ENCODE data around the gene BTLA.
"Not testable (repeated sequence)": the region's sequence is repeated elsewhere in the genome, so short reads cannot be mapped to it uniquely, and the experiment has no call there.

BTLA gene

DNA sequence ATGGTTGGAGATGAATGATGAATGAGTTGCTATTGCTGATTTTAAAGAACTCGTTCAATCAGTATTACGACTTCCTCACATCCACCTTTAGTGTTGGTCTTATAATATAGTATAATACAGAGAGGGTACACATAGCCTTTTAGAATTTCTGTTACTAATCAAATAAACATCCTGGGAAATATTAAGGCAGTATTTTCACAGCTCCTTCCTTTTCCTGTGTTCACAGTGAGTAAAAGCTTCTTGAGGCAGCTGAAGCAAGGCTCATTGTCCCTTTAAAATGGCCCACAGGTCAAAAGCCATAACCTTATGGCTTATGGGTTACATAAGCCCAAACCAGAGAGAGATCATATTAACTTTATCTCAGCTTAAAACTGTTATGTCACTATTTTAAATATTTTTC lies 1.3 kb upstream of the BTLA start:
- H3K27ac ChIP-seq, result no peak overlapping the region
- TF ChIP-seq ZFX (IDR thresholded peaks at IDR 0.05; ENCODE audit: borderline replicate concordance), result no peak
- TF ChIP-seq, protein P1, sequence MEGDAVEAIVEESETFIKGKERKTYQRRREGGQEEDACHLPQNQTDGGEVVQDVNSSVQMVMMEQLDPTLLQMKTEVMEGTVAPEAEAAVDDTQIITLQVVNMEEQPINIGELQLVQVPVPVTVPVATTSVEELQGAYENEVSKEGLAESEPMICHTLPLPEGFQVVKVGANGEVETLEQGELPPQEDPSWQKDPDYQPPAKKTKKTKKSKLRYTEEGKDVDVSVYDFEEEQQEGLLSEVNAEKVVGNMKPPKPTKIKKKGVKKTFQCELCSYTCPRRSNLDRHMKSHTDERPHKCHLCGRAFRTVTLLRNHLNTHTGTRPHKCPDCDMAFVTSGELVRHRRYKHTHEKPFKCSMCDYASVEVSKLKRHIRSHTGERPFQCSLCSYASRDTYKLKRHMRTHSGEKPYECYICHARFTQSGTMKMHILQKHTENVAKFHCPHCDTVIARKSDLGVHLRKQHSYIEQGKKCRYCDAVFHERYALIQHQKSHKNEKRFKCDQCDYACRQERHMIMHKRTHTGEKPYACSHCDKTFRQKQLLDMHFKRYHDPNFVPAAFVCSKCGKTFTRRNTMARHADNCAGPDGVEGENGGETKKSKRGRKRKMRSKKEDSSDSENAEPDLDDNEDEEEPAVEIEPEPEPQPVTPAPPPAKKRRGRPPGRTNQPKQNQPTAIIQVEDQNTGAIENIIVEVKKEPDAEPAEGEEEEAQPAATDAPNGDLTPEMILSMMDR (IDR thresholded peaks at IDR 0.05), result no peak

DNA sequence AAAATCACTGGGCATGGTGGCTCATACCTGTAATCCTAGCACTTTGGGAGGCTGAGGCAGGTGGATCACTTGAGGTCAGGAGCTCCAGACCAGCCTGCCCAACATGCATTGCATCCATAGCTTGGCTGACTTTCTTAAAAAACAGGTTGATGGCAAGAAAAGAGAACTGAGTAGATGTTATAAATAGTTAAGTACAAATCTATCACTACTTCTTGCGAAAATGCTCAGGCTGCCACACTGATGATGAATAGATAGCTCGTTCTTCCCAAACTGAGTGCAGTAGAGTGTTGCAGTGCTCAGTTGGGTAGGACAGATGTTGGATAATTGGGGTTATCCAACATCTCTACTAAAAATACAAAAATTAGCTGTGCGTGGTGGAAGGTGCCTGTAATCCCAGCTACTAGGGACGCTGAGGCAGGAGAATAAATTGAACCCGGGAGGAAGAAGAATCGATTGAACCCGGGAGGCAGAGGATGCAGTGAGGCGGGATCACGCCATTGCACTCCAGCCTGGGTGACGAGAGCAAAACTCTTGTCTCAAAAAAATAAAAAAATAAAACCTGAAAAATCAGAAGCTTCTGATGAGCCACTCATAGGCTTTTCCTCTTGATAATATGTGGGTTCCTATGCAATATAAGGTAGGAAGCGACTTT lies 1.2 kb downstream of the BTLA start:
- no peak overlapping the region for H3K27ac ChIP-seq
- TF ChIP-seq ZFX (IDR thresholded peaks at IDR 0.05; ENCODE audit: borderline replicate concordance), result no peak
- TF ChIP-seq, protein P1 (IDR thresholded peaks at IDR 0.05), result no peak

DNA sequence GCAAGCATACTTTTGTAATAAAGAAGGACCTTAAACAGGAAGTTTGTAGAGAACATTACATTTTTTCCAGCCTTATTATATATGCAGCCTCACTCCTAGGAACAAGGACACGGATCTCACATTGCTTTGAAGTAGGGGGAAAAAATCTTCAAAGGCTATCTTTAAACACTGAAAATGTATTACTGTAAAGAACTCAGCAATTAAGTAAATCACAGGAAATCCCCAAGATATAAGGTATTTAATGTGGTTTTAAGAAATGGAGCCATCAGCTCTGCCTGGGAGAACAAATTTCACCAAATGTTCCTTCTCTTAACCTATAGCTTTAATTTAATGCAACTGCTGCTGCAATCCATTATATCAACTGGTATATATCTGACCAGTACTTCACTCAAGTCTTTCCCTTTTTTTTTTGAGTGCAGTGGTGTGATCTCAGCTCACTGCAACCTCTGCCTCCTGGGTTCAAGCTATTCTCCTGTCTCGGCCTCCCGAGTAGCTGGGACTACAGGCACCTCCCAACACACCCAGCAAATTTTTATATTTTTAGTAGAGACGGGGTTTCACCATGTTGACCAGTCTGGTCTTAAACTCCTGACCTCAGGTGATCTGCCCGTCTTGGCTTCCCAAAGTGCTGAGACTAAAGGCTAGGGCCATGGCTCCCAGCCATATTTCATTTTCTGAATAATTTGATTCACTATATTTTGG lies 2.8 kb downstream of the BTLA start:
- H3K27ac ChIP-seq, result no peak overlapping the region
- TF ChIP-seq, protein P1 (IDR thresholded peaks at IDR 0.05), result no peak
- no peak for TF ChIP-seq ZFX (IDR thresholded peaks at IDR 0.05; ENCODE audit: borderline replicate concordance)

DNA sequence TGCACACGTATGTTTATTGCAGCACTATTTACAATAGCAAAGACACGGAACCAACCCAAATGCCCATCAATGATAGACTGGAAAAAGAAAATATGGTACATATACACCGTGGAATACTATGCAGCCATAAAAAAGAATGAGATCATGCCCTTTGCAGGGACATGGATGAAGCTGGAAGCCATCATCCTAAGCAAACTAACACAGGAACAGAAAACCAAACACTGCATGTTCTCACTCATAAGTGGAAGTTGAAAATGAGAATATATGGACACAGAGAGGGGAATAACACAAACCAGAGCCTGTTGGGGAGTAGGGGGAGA lies 4.9 kb downstream of the BTLA start:
- H3K27ac ChIP-seq, result not testable (repeated sequence)

DNA sequence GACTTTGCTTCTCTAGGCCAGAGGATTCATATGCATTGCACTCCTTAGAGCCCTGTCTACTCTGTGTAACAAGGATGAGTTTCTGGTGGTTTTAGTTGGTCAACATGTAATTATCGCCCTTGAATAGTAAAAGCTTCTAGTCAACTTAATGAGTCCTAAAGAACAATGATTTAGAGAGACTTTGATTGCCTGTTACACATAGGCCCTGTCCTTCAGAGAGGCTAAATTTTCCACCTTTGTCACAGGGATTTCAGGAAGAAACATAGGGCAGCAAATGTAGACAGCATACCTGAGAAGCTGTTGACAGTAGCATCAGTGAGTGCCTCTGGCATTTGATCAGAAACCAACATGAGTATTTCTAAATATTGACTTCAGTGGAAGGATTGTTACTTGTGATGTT lies 7.1 kb downstream of the BTLA start:
- no peak overlapping the region for H3K27ac ChIP-seq
- no peak for TF ChIP-seq ZFX (IDR thresholded peaks at IDR 0.05; ENCODE audit: borderline replicate concordance)

DNA sequence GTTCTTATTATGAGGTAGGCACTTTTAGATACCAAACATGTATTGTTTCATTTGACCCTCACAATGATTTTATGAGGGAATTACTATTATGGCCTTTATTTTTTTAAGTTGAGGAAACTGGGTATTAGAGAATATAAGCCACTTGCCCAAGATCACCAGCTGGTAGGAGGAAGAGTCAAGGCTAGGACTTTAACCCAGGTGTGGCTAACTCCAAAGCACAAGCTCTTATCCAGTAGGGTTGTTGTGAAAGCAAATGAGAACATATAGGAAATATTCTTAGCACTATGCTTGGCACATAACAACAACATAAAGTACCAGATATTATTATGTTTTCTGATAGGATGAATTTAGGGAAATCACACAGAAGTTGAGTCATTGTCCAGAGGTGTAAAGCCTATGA lies 7.9 kb downstream of the BTLA start:
- no peak overlapping the region for H3K27ac ChIP-seq
- TF ChIP-seq, protein P1 (IDR thresholded peaks at IDR 0.05), result no peak
- no peak for TF ChIP-seq ZFX (IDR thresholded peaks at IDR 0.05; ENCODE audit: borderline replicate concordance)

DNA sequence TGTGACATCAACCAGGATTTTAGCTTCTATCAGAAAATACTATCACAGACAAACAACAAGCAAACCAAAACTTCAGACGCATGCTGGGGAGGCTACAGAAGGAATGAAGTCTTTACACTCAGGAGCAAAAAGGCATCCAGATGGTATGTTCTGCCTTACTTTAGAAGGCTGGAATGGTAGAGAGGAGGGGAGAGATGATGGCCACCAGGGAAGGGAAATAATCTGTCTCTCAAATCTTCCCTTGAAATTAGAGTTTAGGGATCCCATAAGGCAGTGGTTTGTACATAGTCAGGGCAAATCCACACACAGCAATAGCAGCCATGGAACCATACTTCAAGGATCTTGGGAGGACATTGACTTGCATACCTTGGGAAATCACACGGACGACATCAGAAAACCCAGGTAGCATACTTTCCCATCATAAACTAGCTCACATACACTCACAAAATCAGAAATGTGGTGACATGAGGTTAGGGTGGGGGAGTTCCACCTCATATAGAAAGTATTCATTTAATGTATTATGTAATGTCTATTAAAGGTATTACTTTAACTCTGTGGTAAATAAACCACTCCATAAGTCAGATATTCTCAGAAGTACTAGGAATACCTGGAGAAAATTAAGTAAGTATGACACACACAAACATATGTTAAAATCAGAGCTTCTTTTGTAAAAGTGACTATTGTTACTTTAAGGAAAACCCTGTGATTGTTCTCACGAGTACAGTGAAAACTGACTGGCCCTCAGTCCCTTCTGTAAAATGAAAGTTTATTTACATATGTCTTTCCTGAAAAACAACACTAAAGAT lies 9.4 kb downstream of the BTLA start:
- TF ChIP-seq ZFX (IDR thresholded peaks at IDR 0.05; ENCODE audit: borderline replicate concordance), result no peak
- TF ChIP-seq, protein P1 (IDR thresholded peaks at IDR 0.05), result no peak
- no peak overlapping the region for H3K27ac ChIP-seq

DNA sequence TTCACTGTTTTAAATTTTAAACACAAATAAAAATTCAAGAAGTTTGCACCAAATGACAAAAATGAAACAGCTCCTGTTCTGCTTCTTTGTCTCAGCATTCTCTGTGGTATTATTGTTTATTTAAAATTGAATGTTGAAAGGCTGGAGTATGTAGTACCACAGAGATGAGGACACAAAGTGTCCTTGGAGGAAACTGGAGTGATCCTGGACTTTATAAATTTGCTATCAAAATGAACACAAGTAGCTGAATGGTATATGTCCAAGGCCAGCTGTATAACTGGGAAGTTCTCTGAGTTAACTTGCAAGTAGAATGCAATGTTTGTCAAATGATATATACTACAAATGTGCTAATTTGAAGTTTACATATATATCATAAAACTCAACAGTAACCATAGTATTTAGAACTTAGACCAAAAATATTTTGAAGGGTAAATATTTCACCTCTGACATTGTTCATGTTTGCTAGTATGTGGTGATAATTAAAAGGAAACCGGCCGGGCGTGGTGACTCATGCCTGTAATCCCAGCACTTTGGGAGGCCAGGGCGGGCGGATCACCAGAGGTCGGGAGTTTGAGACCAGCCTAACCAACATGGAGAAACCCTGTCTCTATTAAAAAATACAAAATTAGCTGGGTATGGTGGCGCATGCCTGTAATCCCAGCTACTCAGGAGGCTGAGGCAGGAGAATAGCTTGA lies 12.3 kb downstream of the BTLA start:
- H3K27ac ChIP-seq, result no peak overlapping the region
- TF ChIP-seq, protein P1 (IDR thresholded peaks at IDR 0.05), result no peak
- no peak for TF ChIP-seq ZFX (IDR thresholded peaks at IDR 0.05; ENCODE audit: borderline replicate concordance)
